GM19240 (cell line): ENCODE results near the gene PCSK7.

Source experiments
- DNase-seq: peaks from one replicate; pipeline ENCODE4 v3.0.0; 2011; ENCODE audit warnings: low spot score; ENCODE audit not compliant: insufficient read length

The PCSK7 gene

DNA sequence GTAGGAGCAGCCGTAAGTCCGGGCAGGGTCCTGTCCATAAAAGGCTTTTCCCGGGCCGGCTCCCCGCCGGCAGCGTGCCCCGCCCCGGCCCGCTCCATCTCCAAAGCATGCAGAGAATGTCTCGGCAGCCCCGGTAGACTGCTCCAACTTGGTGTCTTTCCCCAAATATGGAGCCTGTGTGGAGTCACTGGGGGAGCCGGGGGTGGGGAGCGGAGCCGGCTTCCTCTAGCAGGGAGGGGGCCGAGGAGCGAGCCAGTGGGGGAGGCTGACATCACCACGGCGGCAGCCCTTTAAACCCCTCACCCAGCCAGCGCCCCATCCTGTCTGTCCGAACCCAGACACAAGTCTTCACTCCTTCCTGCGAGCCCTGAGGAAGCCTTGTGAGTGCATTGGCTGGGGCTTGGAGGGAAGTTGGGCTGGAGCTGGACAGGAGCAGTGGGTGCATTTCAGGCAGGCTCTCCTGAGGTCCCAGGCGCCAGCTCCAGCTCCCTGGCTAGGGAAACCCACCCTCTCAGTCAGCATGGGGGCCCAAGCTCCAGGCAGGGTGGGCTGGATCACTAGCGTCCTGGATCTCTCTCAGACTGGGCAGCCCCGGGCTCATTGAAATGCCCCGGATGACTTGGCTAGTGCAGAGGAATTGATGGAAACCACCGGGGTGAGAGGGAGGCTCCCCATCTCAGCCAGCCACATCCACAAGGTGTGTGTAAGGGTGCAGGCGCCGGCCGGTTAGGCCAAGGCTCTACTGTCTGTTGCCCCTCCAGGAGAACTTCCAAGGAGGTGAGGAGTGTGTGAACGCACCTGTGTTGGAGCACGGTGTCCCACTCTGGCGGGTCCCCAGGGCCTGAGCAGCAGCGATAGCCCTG, 32.6 kb downstream of the PCSK7 start, which contains the start of gene TAGLN:
Gene TAGLN, plus strand, starts transcription at position 318 of the 863 bp plus-strand sequence. CDS start 3,644 bp downstream, outside the sequence.
- DNase-seq: no peak

DNA sequence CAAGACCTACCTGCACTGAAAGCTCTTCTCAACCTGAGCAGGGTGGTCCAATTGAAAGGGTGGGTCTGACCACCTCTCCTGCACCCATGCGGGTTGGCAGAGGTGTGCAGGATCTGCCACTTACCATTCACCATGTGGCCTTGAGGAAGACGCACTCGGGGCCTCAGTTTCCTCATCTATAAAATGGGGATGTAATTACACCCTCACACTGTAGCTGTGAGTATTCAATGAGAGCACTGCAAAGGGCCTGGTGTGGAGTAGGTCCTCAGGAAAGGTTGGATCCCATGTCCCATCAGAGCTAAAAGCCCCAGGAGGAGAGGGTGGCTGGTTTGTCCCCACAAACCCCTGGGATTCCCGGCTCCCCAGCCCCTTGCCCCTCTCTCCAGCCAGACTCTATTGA, 33.3 kb downstream of the PCSK7 start:
- DNase-seq: no peak

DNA sequence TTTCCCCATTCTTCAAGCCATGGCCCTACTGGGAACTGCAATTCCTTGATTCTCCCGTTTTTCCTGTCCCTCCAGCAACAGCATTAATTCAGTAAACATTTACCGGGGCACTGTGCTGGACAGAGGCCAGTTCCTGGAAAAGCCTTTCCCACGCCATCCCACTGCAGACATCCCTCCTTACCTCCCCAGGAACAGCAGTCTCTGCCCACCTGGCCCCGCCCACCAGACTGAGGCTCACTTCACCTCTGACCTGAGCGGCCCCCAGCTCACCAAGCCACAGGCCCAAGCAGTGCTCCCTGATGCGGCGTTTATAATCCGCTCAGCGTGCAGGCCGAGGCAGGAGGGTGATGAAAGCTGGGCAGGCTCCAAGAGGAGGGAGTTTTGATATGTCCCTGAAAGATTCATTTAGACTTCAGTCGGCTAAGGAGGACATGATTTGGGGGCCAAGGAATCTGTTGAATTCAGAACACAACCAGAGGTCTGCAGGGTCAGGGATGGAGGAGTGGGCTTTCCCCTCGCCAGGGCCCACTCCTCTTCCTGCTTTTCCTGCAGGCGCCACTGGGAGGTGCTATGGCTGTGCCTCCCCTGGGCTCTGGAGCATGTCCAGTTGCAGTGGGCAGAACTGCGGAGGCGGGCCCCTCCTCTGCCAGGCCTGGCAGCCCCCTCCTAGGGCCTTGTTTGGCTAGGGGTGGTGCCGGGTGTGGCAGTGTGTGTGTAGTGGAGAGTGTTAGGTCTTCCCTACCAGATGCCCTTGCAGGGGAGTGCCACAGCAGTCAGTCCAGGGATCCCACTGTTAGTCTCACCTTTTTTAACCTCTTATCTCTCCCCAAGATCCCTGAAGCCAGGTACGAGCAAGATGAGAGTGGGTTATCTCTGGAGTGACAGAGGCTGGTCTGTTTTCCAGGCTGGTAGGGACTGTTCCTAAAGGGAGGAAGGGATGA, 34.1 kb downstream of the PCSK7 start:
- no peak for DNase-seq

DNA sequence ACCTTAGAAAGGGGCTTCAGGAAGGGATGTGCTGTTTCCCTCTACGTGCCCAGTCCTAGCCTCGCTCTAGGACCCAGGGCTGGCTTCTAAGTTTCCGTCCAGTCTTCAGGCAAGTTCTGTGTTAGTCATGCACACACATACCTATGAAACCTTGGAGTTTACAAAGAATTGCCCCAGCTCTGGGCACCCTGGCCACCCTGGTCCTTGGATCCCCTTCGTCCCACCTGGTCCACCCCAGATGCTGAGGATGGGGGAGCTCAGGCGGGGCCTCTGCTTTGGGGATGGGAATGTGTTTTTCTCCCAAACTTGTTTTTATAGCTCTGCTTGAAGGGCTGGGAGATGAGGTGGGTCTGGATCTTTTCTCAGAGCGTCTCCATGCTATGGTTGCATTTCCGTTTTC, 34.9 kb downstream of the PCSK7 start:
- no peak for DNase-seq

DNA sequence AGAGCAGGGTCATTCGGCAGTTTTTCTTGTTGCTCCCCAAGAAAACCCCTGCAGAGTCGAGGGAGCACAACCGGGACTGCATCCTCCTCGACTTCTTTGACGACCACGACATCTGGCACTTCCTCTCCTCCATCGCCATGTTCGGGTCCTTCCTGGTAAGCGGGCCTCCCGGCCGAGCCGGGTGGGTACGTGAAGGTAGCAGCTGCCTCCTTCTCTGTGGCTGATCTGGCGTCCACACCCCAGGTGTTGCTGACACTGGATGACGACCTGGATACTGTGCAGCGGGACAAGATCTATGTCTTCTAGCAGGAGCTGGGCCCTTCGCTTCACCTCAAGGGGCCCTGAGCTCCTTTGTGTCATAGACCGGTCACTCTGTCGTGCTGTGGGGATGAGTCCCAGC, 36.1 kb downstream of the PCSK7 start:
- no peak for DNase-seq

DNA sequence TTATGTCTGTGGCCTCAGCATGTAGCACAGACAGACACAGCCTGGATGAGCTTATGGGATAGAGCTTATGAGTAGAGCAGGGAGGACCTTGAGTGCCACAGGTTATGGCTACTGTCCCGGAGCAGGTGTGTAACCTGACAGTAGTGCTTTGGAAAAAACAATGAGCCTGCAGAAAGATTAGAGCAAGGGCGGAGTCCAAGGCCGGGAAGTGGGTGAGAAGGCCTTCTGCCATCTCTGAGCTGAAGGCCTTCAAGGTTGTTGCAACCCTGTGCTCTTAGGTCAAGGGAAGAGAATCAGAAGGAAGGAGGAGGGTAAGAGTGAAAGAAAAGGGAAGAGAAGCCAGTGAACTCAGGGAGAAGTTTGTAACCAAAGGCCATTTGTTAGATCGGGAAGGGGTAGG, 36.6 kb downstream of the PCSK7 start:
- DNase-seq: no peak

DNA sequence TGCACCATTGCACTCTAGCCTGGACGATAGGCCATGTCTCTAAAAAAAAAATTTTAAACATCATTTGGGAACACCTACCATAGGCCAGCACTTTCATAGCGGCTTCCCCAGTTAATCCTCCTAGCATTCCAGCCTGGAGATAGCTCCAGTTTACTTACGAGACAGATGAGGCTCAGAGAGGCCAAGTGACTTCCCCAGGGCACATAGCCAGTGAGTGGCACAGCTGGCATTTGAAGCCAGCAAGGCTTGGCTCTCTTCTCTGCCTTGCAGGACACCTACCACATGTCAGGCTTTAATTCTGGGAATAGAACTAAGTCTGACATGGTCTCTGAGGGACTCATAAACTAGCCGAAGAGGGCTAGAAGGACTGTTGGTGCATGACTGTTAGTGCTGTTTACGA, 37.6 kb downstream of the PCSK7 start:
- no peak for DNase-seq

DNA sequence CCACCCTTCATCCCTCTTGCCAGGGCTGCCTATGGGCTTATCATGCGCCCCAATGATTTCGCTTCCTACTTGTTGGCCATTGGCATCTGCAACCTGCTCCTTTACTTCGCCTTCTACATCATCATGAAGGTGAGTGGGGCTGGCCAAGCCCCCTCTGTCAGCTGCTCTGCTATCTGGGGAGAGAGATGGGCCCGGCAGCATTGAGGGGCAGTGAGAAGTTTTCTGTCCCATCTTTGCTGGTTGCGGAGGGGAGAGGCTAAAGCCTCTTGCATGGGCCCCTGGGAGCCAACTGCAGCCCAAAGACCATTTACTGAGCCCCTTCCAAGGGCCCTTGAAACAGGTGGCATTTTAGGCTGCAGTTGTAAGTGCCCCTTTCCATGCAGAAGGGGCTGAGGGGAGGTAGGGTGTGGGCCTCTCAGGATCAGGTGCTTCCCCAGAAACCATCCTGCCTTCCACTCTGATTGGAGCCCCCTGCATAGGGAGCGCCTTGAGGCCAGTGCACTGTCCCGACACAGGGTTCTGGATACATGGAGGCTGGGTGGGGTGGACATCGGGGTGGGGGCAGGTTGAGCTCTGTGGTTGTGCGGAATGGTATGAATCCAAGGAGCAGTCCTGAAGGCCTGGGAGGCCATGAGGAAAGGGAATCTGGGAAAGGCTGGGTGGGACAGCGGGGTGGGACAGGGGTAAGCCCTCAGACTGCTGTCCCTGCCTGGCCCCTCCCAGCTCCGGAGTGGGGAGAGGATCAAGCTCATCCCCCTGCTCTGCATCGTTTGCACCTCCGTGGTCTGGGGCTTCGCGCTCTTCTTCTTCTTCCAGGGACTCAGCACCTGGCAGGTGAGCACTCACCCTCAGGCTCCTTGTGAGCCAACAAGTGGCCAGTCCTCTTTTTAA, 38.5 kb downstream of the PCSK7 start:
- no peak for DNase-seq

DNA sequence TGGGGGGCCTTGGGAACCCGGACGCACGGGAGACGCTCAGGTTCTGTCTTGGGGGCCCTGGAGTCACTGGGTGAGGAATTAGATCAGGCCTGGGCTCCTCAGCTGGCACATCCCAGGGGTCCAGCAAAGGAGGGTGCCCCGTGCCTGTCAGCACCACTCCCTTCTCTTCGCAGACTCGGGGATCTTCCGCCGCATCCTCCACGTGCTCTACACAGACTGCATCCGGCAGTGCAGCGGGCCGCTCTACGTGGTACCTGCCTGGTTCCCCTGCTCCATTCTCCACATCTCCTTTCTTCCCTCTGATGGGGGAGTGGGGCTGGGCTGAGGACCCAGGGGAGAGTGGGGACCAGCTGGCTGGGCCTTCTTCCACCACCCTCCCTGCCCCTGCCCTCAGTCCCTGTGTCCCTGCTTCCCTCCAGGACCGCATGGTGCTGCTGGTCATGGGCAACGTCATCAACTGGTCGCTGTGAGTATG, 39.4 kb downstream of the PCSK7 start:
- DNase-seq: no peak

DNA sequence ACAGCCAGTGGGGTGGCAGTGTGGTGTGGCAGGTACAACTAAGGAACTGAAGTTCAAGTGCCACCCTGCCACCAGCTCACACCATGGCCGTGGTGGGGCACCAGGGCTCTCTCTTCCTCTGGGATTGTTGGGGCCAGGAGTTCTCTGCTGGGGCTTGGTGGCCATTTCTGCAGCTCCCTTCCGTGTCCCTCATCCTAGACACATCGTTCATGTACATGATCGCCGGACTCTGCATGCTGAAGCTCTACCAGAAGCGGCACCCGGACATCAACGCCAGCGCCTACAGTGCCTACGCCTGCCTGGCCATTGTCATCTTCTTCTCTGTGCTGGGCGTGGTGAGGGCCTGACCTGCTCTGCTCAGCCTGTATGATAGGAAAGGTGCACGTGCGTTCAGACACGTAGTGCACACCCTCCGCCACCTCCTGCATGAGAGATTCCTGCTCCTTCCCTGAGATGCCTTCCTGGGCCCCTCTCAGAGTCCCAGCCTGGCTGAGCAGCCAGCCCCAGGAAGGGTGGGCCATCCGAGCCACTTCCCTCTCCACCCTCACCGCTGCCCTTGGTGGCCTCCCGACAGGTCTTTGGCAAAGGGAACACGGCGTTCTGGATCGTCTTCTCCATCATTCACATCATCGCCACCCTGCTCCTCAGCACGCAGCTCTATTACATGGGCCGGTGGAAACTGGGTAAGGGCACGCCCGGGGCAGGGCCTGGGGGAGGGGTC, 40.0 kb downstream of the PCSK7 start:
- DNase-seq: no peak

DNA sequence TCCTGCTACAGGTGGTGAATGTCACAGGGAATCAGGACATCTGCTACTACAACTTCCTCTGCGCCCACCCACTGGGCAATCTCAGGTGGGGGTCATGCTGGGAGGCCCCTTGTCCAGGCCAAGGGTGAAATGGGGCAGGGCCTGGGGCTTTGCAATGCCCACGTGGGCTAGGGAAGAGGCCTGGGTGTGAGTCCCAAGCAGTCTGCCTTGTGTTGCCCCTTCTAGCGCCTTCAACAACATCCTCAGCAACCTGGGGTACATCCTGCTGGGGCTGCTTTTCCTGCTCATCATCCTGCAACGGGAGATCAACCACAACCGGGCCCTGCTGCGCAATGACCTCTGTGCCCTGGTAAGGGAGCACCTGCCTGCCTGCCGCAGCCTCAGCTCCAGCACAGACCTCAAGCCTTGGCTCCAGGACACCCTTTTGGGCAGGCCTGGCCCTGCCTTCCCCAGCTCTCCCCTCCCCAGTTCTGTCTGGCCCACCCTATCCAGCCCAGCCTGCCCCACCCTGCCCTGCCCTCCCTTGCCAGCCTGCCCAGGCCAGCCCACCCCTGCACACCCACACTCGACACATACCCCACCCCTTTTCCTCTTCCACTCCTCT, 41.8 kb downstream of the PCSK7 start:
- no peak for DNase-seq

DNA sequence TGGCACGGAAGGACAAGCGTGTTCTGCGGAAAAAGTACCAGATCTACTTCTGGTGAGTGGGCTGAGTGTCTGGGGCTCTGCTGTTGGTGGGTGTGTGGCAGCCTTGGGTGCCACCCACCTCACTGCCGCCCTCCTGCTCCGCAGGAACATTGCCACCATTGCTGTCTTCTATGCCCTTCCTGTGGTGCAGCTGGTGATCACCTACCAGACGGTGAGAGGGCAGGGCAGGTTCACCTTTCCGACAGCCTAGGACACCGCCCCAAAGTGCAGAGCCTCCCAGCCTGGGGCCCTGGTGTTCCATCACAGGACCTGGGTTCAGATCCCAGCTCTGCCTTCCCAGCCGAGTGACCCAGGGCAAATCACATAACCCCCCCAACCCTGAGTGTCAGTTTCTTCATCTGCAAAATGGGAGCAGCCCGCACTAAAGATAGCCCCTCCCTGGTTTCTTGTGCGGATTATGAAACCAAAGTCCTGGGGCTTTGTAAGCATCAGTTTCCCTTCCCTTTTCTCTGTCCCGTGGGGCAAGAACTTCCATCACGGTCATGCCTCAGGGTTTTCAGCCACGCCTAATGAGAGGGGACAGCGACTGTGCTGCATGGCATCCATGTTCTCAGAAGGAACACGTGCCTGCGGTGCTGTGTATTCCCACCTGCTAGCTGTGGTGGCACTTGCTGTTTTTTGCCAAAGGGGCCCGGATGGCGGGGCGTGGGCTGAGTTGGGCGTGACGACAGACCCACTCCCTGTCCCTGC, 42.5 kb downstream of the PCSK7 start:
- DNase-seq: no peak

DNA sequence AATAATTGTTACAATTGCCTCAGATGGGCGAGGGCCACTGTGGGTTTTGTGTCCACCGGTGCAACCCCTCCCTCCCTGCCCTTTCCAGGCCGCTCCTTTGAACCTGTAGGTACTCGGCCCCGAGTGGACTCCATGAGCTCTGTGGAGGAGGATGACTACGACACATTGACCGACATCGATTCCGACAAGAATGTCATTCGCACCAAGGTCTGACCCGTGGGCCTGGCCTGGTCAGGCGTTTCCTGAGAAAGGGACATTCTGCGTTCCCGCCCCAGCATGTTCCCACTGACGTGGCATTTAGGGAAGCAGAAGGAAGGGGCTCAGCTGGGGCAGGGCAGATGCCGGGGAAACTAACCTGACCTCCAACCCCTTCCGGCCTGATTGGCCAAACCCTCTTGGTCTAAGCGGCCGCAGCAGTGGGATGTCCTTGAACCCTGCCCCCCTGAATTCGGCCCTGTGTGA, 43.2 kb downstream of the PCSK7 start:
- no peak for DNase-seq

DNA sequence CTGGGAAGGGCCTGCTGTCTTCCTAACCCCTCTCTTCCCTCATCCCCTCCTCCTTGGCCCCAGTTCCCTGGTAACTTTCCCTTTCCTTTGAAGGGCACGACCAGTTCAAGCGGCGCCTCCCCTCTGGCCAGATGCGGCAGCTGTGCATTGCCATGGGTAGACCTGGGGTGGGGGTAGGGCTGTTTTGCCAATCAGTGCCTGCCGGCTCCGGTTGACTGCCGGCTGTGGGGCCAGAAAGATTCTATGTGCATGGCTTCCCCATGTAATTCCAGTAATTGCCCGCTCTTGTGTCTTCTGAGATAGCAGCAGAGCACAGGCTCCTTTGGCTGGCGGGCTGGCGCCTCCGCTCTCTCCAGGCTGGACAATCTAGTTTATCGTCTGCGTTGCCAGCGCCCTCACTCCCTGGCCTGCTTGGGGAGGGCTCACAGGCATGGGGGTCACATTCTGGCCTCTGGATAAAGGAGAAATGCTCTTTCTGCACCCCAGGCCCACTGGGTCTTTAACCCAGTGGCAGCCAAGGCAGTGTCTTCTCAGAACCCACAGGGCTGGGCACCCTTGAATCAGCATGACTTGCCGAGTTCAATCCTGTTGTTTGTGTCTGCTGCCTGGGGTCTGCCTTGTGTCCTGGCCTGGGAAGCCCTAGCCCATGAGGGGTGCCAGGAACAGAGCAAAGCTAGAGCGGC, 43.9 kb downstream of the PCSK7 start:
- no peak for DNase-seq

DNA sequence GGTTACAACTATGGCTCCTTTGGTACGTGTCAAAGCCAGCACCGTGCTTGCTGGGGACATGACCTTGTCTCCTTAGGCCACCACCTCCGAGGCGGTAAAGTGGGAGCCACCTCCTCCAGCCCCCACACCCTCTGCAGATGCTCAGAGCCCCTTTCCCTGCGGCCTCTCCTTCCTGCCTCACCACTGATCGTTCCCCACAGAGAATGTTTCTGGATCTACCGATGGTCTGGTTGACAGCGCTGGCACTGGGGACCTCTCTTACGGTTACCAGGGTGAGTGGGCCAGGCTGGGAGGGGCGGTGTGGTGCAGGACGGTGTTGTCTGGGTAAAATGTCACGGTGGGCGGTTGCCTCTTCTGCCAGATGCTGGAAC, 44.5 kb downstream of the PCSK7 start:
- no peak for DNase-seq

DNA sequence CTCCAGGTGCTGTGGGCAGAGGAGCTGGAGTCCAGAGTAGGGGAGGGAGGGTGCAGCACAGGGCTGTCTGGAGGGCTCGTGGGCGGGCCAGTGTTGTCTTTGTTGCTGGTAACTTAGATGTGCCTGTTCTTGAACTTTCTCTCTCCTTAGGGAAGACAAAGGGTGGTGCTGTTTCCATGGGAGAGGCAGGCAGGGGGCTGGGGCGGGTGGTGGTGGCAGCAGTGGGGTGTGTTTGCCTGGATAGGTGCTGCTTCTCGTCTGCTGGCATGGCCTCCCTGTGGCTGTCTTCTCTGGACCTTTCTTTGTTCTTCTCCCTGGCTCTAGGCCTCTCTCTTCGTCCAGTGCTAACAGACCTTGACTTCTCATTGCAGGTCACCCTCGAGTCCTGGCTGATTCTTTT, 44.9 kb downstream of the PCSK7 start:
- no peak for DNase-seq

DNA sequence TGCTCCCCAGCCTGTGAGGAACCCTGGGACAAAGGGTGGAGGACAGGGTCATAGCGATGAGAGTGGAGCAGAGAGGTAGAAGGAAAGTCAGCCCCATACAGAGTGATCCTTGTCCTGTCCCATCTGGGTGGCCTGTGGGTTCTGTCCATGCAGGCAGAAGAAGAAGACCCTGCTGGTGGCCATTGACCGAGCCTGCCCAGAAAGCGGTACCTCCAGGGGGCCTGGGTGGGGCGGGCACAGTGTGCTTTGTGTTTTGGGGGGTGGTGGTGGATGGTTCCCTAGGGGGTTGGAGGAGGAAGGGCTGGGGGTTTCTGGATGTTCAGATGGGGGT, 45.5 kb downstream of the PCSK7 start:
- DNase-seq: no peak

DNA sequence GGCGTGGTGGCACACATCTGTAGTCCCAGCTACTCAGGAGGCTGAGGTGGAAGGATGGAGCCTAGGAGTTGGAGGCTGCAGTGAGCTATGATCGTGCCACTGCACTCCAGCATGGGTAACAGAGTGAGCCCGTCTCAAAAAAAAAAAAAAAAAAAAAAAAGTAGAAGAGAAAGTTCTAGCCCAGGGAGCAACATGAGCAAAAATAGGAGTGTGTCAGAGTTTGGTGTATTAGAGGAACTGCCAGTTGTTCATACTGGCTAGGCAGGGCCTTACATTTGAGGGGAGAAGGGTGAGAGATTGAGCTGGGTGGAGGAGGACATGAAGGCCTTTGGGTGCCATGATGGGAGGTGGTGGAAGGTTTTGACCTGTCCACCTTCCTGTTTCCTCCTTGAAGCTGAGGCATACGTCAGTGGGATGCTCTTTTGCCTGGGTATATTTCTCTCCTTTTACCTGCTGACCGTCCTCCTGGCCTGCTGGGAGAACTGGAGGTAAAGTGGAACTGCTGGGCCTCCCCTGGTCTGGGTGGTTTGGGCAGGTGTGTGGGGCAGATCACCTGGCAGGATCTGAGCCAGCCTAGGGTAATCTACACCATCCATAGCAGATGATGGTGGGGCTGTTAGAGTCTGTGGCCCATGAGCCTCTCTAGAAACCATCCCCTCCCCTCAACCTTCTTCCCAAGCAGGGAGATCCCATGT, 46.0 kb downstream of the PCSK7 start:
- DNase-seq: no peak
